HEK293T (cell line): ENCODE results near the gene CFAP45.
A peak's percentile ranks its signal among the peaks of the same experiment; 100 is the strongest.

ENCODE experiments used
- CTCF ChIA-PET: fragments of 350-600 bp; formaldehyde crosslinking; extraction: SDS; loops from one replicate; lab custom pipeline; 2021; ENCODE audit warnings: antibody characterized with exemption, inconsistent platforms; lab: Yijun Ruan, JAX
- POLR2A ChIA-PET: fragments of 350-600 bp; formaldehyde crosslinking; extraction: SDS; loops from one replicate; lab custom pipeline; 2020; ENCODE audit warnings: antibody characterized with exemption, inconsistent platforms; lab: Yijun Ruan, JAX
- DNase-seq: peaks from one replicate; pipeline ENCODE4 v3.0.0; 2012; ENCODE audit warnings: mixed read lengths; ENCODE audit errors: extremely low spot score
- ARNT ChIP-seq: fragments of 450-650 bp; IDR thresholded peaks from 2 replicates; pipeline ENCODE4 v1.6.1; 2017; ENCODE audit warnings: mild to moderate bottlenecking
- BHLHE40 ChIP-seq: fragments of 450-650 bp; IDR thresholded peaks from 2 replicates; pipeline ENCODE4 v1.6.1; 2016; ENCODE audit warnings: mild to moderate bottlenecking, moderate library complexity, borderline replicate concordance
- CTBP1 ChIP-seq: fragments of 450-650 bp; IDR thresholded peaks from 2 replicates; pipeline ENCODE4 v1.6.1; 2016; ENCODE audit warnings: borderline replicate concordance
- ELF4 ChIP-seq: fragments of 450-650 bp; IDR thresholded peaks from 2 replicates; pipeline ENCODE4 v1.6.1; 2017; ENCODE audit warnings: antibody characterized with exemption
- FOXA1 ChIP-seq: fragments of 450-650 bp; IDR thresholded peaks from 2 replicates; pipeline ENCODE4 v1.6.1; 2016; ENCODE audit warnings: mild to moderate bottlenecking
- FOXK2 ChIP-seq: fragments of 450-650 bp; IDR thresholded peaks from 2 replicates; pipeline ENCODE4 v1.6.1; 2016; ENCODE audit warnings: mild to moderate bottlenecking
- FOXM1 ChIP-seq: fragments of 450-650 bp; IDR thresholded peaks from 2 replicates; pipeline ENCODE4 v1.6.1; 2017; ENCODE audit warnings: mild to moderate bottlenecking, borderline replicate concordance
- HDGF ChIP-seq: fragments of 450-650 bp; IDR thresholded peaks from 2 replicates; pipeline ENCODE4 v1.6.1; 2017; ENCODE audit warnings: antibody characterized with exemption, borderline replicate concordance
- L3MBTL2 ChIP-seq: fragments of 450-650 bp; conservative IDR thresholded peaks from 2 replicates; pipeline ENCODE4 v1.6.1; 2016; ENCODE audit warnings: mild to moderate bottlenecking
- LEF1 ChIP-seq: fragments of 450-650 bp; IDR thresholded peaks from 2 replicates; pipeline ENCODE4 v1.6.1; 2017; ENCODE audit warnings: mild to moderate bottlenecking, borderline replicate concordance
- NFRKB ChIP-seq: fragments of 450-650 bp; IDR thresholded peaks from 2 replicates; pipeline ENCODE4 v1.6.1; 2016; ENCODE audit warnings: mild to moderate bottlenecking, moderate library complexity
- SP1 ChIP-seq: fragments of 450-650 bp; IDR thresholded peaks from 2 replicates; pipeline ENCODE4 v1.6.1; 2017
- SUZ12 ChIP-seq: fragments of 450-650 bp; IDR thresholded peaks from 2 replicates; pipeline ENCODE4 v1.6.1; 2016; ENCODE audit warnings: mild to moderate bottlenecking
- TARDBP ChIP-seq: fragments of 450-650 bp; IDR thresholded peaks from 2 replicates; pipeline ENCODE4 v1.6.1; 2016
- ZNF384 ChIP-seq: fragments of 450-650 bp; IDR thresholded peaks from 2 replicates; pipeline ENCODE4 v1.6.1; 2016
- TF ChIP-seq, protein P1 (sequence below): fragments of 450-650 bp; IDR thresholded peaks from 2 replicates; pipeline ENCODE4 v1.6.1; 2016

CFAP45 gene

DNA sequence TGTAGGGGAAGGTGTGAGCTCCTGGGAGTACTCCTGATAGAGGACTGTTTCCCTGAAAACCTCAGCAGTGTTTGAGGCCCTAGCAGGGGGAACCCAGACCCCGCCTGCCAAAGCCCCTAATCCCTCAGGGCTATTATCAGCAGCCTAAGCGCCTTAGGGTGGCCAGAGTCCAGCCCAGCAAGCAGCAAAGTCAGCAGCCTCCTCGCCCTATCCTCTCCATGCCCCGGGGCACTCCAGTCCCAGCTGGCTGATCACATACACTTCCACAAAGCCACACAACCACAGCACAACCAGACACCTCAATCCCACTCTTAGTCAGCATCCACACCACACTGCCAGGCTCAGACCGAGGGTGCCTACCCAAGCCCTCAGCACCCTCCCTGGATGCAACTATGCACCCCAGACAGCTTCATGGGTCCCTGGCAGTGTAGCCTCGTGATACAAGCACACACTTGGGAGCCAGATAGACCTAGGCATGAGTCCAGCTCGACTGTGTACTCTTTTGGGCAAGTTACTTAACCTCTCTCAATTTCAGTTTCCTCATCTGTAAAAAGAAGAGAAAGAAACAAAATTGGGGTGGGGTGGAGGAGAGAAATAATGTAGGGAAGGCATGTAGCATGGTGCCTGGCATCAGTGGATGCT lies 38.4 kb upstream of the CFAP45 start:
- ChIA-PET POLR2A (interaction anchor here (1.0 to 1.8 kb wide), 2 partner anchors 13 to 92 kb away, joined by 3 to 7 read pairs; partner anchors contain the start of gene TAGLN2), CTCF (interaction anchor here (0.6 to 9.6 kb wide), 4 partner anchors 44 to 139 kb away, joined by 3 to 60 read pairs (median 4); no protein-coding TSS in a partner anchor)
- no peak for DNase-seq
- TF ChIP-seq, protein P1, sequence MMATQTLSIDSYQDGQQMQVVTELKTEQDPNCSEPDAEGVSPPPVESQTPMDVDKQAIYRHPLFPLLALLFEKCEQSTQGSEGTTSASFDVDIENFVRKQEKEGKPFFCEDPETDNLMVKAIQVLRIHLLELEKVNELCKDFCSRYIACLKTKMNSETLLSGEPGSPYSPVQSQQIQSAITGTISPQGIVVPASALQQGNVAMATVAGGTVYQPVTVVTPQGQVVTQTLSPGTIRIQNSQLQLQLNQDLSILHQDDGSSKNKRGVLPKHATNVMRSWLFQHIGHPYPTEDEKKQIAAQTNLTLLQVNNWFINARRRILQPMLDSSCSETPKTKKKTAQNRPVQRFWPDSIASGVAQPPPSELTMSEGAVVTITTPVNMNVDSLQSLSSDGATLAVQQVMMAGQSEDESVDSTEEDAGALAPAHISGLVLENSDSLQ, result no peak
- TF ChIP-seq CTBP1 (no peak), BHLHE40 (no peak), FOXA1 (no peak), ARNT (no peak), ZNF384 (no peak), NFRKB (no peak), LEF1 (no peak), L3MBTL2 (no peak)

DNA sequence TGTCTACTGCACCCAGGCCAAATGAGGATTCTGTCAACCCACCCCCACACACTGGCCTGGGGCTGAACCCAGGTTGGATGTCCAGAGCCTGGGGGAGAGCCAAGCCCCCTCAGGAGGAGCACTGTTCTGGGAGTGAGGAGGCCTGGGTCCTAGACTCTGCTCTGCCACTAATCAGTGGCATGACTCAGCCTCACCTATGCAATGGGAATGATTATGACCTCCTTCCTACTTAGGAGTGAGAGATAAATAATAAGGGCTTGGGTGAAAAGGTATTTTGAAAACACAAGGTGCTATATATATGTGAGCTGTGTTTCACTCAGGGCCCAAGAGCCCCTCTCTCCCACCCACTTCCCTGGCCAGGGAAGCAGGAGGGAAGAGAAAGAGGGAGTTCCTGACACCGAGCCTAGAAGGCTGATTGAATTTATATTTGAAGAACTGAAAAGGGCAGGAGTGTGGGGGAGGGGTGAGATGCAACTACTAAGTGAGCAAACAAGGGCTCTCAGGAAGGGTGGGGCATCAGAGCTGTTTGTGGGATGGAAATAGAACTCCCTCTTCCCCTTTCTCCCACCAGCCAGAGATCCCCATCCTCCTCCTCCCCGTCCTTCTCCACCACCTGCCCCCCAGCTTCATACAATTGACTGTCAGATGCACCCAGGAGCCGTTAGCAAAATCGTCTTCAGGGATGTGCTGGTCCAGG lies 37.2 kb upstream of the CFAP45 start:
- DNase-seq, result no peak
- ChIA-PET CTCF (interaction anchor here (9.6 kb wide), 1 partner anchor 69 kb away, joined by 60 read pairs; no protein-coding TSS in a partner anchor), POLR2A (no interaction called here)
- no peak for TF ChIP-seq ELF4
- TF ChIP-seq NFRKB, result no peak
- no peak for TF ChIP-seq ARNT
- TF ChIP-seq ZNF384, result no peak
- no peak for TF ChIP-seq FOXM1
- TF ChIP-seq TARDBP, result no peak
- TF ChIP-seq L3MBTL2, result no peak
- TF ChIP-seq, protein P1, result no peak
- no peak for TF ChIP-seq CTBP1
- TF ChIP-seq SP1, result no peak
- TF ChIP-seq LEF1, result no peak
- TF ChIP-seq FOXK2, result no peak
- no peak for TF ChIP-seq HDGF
- no peak for TF ChIP-seq FOXA1
- TF ChIP-seq SUZ12, result no peak

DNA sequence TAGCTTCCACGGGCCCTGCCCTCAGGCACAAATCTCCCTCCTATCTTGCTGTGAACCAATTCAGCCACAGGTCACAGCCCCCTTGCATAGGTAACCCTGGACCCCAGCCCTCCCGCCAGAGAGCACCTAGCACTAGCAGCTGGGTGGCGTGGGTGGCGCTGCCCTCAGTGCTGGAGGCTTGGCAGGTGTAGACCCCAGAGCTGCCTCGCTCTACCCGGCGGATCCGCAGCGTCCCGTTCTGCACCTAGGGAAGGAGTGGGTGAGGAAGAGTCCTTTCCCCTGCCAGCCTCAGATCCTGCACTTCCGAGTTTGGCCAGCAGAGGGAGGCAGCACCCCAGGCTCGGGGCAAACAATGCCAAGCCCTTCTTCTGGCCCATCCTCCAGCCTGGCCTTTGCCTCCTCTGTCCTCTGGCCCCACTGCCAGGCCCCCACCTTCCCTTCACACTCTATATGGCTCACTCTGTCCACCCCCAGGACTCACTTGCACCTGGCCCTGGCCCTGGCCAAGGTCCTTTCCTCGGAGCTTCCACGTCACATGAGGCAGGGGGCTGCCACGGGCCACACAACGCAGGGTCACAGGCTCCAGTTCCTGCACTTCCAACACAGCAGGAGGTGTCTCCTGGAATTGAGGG lies 36.4 kb upstream of the CFAP45 start:
- TF ChIP-seq SP1 (no peak), BHLHE40 (no peak), TARDBP (no peak), ELF4 (no peak), ZNF384 (no peak), FOXA1 (no peak), CTBP1 (no peak), FOXM1 (no peak), L3MBTL2 (no peak), NFRKB (no peak), ARNT (no peak), SUZ12 (no peak)
- CTCF ChIA-PET, result interaction anchor here (1.1 to 9.6 kb wide), 2 partner anchors 70 to 83 kb away, joined by 3 to 60 read pairs; no protein-coding TSS in a partner anchor
- POLR2A ChIA-PET, result no interaction called here
- peak; percentile 89 for DNase-seq

DNA sequence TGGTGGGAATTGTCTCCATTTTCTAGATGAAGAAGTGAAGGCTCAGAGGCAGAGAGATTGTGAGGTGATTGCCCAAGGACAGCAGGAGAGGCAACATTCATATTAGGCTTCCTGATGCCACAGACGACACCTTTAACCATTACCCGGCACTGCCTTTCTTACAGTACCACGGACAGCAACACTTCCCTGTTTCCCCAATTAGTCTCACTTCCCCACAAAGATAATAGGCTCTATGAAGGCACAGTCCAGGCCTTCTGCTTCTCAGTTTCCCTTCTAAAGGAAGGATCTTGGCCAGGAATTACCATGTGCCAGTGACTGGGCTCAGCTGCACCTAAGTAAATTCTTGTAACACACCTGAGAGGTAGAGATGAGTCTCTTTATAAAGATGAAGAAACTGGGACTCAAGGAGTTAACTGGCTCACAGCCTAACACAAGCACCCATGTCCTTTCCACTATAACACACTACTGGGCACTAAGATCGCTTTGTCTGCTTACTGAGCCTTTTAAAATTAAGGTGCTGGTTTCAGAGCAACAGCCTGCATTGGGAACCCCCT lies 35.8 kb upstream of the CFAP45 start:
- ChIA-PET POLR2A (interaction anchor here (3.8 kb wide), 1 partner anchor 11 kb away, joined by 14 read pairs; the partner anchor contains the start of gene TAGLN2), CTCF (interaction anchor here (1.1 to 9.6 kb wide), 2 partner anchors 70 to 84 kb away, joined by 3 to 60 read pairs; no protein-coding TSS in a partner anchor)
- TF ChIP-seq BHLHE40 (no peak), ELF4 (no peak), SP1 (no peak), TARDBP (no peak), LEF1 (no peak), SUZ12 (no peak), HDGF (no peak), FOXM1 (no peak), NFRKB (no peak), ZNF384 (no peak), FOXA1 (no peak), ARNT (no peak), FOXK2 (no peak), L3MBTL2 (no peak)
- TF ChIP-seq, protein P1, result no peak
- DNase-seq, result no peak

GRCh38 chr1:159935305-159935704 lies 35.3 kb upstream of the CFAP45 start:
- TF ChIP-seq TARDBP, result no peak
- TF ChIP-seq CTBP1, result no peak
- TF ChIP-seq, protein P1, result no peak
- no peak for TF ChIP-seq FOXA1
- no peak for TF ChIP-seq SUZ12
- TF ChIP-seq LEF1, result no peak
- TF ChIP-seq ARNT, result no peak
- TF ChIP-seq FOXM1, result no peak
- no peak for TF ChIP-seq ELF4
- TF ChIP-seq SP1, result no peak
- no peak for TF ChIP-seq L3MBTL2
- ChIA-PET CTCF (interaction anchor here (9.6 kb wide), 1 partner anchor 71 kb away, joined by 60 read pairs; no protein-coding TSS in a partner anchor), POLR2A (interaction anchor here (3.8 kb wide), 1 partner anchor 11 kb away, joined by 14 read pairs; the partner anchor contains the start of gene TAGLN2)
- no peak for DNase-seq
